ENCODE results near the gene SLC5A3.

DNA sequence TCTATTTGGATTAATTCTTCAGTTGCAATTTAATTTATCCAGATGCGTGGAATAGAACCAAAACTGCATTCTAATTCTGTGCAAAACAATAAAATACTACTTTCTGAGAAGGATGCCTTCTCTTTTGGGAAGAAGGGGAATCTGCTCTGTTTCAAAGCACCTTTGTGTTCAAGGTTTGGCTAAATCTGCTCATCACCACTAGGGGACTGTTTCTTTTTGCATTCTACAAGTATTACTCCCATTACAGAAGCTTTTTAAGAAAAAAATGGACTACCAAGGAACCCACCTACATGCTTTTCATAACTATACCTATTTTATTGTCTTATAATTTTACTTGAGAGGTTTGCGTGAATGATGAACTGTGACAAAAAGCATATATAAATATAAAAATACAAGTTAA, 18.2 kb downstream of the SLC5A3 start:
- TF ChIP-seq POLR2A (IDR thresholded peaks at IDR 0.05; ENCODE audit: low read depth, low read length) (no peak), POLR2AphosphoS5 (IDR thresholded peaks at IDR 0.05; ENCODE audit: low read depth, low read length) (no peak), TAF1 (IDR thresholded peaks at IDR 0.05; ENCODE audit: borderline replicate concordance, low read depth, low read length) (no peak)
